Inferior parietal cortex (tissue), 1 donor: ENCODE data around the gene NPAS3.
"Not testable (repeated sequence)": the region's sequence is repeated elsewhere in the genome, so short reads cannot be mapped to it uniquely, and the experiment has no call there.

Experiments used
- DNase-seq: peaks from one replicate; pipeline ENCODE4 v3.0.0-alpha.2; 2016; ENCODE audit errors: extremely low spot score

Gene NPAS3

GRCh38 chr14:33070475-33070874 lies 131.8 kb downstream of the NPAS3 start:
- DNase-seq, result no peak

GRCh38 chr14:33073023-33073422 lies 134.3 kb downstream of the NPAS3 start:
- DNase-seq, result no peak

DNA sequence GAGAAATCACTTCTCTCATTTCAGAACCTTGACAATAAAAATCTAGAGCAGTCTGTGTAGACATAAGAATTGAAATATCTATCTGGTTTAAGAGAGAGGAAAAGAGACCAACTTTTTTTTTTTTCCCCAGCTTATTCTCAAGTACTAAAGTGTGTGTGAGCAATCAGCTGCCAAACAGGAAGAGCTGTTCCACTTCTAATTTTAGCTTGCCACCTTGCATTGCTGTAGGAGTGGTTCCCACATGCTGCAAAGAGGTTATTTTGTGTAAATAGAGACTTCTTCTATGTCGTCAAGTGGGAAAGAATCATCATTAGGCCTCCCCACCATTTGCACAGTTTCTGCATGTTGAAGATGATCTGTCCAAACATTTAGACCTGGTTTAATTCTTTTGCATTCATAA lies 142.6 kb downstream of the NPAS3 start:
- DNase-seq, result no peak

DNA sequence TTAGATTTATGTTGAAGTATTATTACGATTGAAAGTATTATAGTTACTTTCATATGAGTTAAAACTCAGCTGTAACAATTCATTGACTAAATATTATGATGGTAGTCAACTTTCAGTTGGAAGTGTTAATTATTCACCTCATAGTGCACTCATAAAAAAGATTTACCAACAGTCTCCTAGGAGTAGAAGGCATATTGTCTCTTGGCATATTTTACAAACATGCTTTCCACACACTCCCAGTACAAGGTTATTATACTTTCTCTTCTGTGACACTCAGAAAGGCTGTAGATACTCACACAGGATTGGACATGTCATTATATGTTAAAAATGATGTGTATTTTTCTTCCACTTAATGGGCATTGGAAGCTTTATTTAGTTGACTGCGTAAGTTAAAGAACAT lies 147.1 kb downstream of the NPAS3 start:
- no peak for DNase-seq

- DNase-seq, result not testable (repeated sequence)
Observed at GRCh38 chr14:33088274-33088673, 149.6 kb downstream of the NPAS3 start.

DNA sequence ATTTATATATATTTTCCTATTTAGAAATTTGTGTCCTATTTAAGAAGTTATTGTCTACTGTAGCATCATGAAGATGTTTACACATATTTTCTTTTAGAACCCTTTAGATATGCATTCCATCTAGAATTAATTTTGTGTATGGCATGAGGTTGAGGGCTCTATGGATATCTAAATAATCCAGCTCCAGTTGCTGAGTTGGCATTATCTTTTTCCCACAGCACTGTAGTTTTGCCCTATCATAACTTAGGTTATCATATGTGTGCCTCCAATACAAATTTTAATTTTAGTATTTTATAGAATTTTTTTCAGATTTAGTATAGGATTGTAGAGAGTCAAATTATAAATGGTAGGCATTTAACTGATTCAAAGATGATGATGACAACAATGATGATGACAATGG lies 159.3 kb downstream of the NPAS3 start:
- no peak for DNase-seq

- DNase-seq, result no peak
Observed at GRCh38 chr14:33103489-33103888, 164.8 kb downstream of the NPAS3 start.

DNA sequence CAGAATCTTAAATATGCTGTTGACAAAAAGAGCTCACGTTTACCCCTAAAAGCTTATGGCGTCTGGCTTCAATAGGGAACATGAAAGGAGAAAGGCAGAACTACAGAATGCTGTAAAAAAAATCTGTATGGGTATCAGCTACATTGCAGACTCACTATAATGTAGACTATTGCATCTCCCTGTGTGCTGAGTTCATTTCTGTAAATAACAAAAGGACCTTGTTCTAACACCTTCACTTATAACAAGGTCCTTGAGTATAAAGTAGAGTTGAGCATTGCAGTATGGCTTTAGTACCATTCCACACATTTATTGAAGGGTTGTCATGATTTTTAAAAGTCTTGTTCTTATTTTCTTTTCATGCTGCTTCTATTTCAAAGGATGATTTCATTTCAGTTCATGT lies 165.3 kb downstream of the NPAS3 start:
- no peak for DNase-seq

- DNase-seq, result no peak
Observed at GRCh38 chr14:33110737-33111443, 172.2 kb downstream of the NPAS3 start.

- DNase-seq, result no peak
Observed at GRCh38 chr14:33114331-33114730, 175.7 kb downstream of the NPAS3 start.

DNA sequence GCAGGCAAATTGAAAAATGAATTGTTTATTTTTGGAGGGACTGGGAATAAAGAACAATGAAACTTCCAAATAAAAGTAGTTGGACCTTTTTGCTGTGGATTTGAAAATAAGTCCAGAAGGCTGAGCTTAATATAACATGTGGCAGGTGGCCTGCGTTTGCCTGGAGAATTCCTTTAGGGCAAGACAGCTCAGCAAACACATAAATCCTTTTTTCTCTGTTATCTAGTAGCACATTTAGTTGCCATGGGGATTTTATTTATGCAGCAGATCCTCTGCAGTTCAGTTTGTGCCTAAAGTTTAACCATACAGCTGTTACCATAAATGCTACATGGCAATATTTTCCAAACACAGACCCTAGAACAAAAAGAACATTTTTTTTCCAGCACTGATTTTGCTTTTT lies 180.0 kb downstream of the NPAS3 start:
- DNase-seq, result no peak

DNA sequence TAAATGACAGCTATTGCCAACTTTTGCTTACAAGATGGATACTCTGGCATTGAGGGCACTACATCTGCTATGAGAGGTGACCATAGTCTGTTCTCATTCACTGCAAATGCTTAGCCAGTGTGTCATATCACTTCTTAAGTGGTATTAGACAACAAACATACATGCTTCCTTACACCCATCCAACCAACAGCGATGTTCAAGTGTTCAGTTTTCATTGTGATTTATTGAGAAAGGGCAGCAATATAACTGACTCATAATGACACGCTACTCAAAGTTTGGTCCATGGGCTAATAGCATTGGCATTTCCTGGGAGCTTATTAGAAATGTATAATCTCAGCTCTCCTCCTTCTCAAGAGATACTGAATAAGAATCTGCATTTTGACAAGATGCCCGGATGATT lies 181.7 kb downstream of the NPAS3 start:
- no peak for DNase-seq

- no peak for DNase-seq
Observed at GRCh38 chr14:33120966-33121365, 182.3 kb downstream of the NPAS3 start.

- no peak for DNase-seq
Observed at GRCh38 chr14:33123281-33123680, 184.6 kb downstream of the NPAS3 start.

- no peak for DNase-seq
Observed at GRCh38 chr14:33126433-33126832, 187.8 kb downstream of the NPAS3 start.

GRCh38 chr14:33127531-33127930 lies 188.9 kb downstream of the NPAS3 start:
- DNase-seq, result no peak

DNA sequence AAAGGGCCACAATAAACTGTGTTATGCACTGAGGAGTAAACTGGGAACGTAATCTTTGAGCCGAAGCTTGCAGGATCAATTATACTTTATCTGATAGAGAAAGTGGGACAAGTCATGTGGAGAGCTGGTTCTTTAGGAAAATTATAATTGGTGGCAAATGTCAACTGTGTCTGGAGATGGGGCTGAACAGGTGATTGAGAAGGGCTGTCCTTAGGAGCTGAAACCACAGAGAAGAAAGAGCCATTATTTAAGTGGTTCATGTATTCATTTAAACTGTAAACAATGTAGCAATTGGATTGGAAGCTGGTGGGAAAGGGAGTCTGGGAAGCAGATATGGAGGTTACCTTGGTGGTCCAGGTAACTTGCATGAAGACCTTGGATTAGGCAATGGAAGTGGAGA lies 193.1 kb downstream of the NPAS3 start:
- no peak for DNase-seq

DNA sequence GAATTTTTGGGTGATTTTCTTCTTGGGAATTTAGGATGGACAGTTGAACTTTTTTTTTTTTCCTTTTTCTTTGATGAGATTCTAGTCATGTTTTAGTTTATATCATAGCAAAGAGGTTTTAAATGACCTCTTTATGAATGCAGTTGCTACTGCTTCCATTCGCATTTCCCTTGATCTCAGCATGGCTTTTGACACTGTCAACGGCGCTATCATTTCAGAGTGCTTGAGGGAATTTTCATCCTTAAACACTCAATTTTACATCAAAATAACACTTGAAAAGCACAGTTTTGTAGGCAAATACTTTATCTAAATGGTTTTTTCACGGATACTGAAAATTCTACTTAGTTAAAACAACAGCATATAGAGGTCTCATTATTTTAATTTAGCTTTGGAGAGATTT lies 195.5 kb downstream of the NPAS3 start:
- no peak for DNase-seq

DNA sequence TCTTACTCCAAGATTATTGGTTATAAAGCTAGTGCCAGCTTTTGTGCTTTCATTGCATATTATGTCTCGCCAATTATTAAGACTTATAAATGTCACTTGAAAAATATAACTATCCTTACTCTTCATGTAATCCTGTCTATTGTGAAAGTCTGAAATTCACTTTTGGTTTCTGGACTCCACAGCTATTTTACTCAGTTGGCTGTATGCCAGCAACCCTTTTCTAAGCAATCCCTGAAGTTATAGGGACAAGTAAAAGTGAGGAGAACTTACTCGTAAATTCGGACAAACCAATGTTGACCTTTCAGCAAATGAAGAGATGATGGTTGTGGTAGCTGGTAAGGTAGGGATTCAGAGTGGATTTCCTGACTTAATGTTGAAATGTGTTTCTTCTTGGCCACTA lies 196.3 kb downstream of the NPAS3 start:
- DNase-seq, result no peak

DNA sequence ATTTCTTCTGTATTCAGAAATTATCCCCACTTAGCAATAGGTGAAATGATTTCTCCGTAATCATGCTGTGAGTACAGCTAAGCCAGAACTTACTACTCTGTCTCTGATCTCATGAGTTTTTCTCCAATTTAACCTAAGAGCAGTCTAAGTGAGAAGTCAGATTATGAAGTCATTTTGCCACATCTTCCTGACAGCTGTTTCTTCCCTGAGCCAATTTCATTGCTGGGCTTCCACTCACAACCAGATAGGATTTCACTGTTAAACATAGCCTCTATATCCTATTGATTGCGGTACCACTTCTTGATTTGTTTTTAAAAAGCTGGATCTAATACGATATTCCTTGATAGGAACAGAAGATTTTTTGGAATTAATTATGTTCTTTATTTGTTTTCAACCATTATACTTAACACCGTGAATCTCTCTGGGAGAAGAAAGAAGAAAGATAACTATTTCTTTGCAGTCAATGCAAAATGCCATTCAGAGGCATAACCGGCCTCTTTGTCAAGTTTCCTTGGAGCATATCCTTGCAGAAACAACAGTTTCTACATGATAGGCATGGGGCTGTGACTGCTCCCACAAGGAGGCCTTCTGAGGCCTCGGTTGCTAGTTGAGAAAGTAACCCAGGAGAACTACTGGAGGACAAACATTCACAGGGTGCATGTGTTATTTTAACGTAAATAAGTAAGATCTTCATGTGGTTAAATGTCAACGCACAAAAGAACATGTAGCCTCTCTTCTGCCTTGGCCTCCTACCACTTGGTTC lies 212.2 kb downstream of the NPAS3 start:
- DNase-seq, result no peak

DNA sequence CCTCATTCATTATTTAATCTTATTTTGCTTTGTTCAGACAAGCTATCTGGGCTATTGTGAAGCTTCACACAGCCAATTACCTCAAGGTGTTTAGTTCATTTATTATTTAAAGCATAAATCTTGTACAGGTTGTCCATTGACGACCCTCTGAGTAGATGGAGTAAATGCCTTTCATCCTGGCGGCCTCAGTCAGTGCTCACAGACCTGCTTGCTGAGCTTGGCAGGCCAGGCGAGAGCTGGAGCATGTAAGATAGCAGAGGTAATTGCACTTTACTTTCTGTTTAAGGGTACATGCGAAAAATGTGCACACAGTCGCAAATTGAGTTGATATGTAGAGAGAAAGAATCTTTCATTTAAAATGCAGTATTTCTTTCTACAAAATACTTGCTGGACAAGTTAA lies 224.4 kb downstream of the NPAS3 start:
- no peak for DNase-seq

DNA sequence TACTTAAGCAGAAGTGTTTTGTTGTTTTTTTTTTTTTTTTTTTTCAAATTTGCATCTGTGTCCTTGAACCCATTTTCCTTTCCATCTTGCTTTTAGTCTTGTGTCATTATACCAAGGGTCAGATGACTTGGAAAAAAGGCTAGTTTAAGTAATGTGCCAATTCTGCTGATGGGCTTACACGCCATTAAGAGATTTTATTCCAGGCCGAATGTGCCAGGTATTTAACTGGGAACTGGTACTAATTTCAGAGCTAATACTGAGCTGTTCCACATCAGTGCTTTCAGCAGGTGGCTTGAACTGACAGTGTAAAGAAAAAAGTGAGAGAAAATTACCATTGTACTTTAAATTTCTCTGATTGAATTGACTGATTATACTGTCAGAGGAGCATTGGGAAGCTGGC lies 224.9 kb downstream of the NPAS3 start:
- no peak for DNase-seq

DNA sequence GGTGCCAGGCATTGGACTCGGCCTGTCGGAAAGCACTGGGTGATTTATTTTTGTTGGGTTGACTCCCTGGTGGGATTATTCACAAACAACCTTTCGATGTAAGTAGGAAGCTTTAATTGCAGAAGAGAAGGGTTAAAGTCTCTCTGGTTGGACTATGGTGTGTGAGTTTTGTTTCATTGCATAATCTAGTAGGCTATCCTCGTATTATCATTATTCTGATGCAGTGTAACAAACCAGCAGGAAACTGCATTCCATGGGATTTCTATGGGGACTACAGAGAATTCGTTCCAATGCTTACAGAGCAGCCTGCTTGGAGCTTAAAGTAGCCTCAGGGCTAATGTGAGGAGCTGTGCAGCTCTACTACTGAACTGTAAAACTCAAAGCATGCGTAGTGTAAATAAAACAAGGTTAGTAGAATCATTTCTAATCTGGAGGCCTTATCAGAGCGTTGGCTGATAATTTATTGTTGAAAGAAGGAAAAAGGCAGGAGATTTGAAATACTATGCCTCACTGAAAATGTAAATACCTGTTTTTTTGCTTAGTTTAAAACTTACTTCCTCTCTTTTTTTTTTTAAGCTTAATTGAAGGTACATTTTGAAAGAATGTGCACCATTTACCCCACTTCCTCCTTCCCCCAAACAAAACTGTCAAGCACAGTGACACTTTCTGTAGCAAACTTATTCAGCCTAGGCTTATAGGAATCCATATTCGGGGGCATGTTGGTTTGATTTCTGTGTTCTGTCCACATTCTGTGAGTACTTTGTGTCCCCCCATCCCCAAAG lies 226.7 kb downstream of the NPAS3 start:
- peak; percentile 32 for DNase-seq
